ENCODE results near the gene ARL10. TPM values are rescaled to one million over a fixed set of nuclear protein-coding genes. Genes with fewer than 3 reads are reported as not detected.

Gene ARL10
- total RNA-seq, 1 experiment from 2014 or later = 9.6 TPM

DNA sequence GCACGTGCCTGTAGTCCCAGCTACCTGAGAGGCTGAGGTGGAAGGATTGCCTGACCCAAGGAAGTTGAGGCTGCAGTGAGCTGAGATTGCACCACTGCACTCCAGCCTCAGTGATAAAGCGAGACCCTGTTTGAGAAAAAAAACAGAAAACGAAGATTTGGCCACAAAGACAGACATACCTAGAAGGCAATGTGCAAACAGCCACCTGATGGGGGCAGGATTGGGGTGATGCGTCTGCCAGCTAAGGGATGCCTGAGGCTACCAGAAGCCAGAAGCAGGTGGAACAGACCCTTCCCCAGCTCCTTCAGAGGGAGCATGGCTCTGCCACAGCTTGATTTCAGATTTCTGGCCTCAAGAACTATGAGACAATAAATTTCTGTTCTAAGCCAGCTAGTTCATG lies 26.2 kb downstream of the ARL10 start:
- peaks cover 8 to 22% (median 10%) of the 10 kb centered on the region in 3 experiments; a peak in 6 of 7 replicates for H3K36me3 Mint-ChIP-seq (ENCODE audit: insufficient read depth in 1 of 3, low read depth in 3 of 3)

More for the DNA sequence above, 26.2 kb downstream of the ARL10 start:
- Histone ChIP-seq H2BK20ac (ENCODE audit: low read depth, low read length, poor library complexity, severe bottlenecking) (no peak overlapping the region), H3K23ac (ENCODE audit: insufficient read length, low read depth, low read length) (no peak overlapping the region), H3K56ac (ENCODE audit: insufficient read length, low read depth, low read length) (no peak overlapping the region), H3K79me2 (ENCODE audit: insufficient read depth, low read length) (peaks cover 8% of the 10 kb centered on the region; the same call in 1 of the 2 replicates), H2AK5ac (ENCODE audit: insufficient read length, low read length) (no peak overlapping the region), H3K4ac (ENCODE audit: low read depth, low read length) (no peak overlapping the region), H3K23me2 (ENCODE audit: insufficient read length, low read depth, low read length, poor library complexity, severe bottlenecking) (peaks cover 7% of the 10 kb centered on the region), H2BK15ac (ENCODE audit: low read depth, low read length) (no peak overlapping the region), H3K27me3 (ENCODE audit: insufficient read depth, low read length) (no peaks in the 10 kb centered on the region), H3K79me1 (ENCODE audit: insufficient read depth, low read depth, low read length, poor library complexity, severe bottlenecking) (no peaks in the 10 kb centered on the region), H3K27ac (ENCODE audit: insufficient read length, low read depth, low read length) (no peak overlapping the region), H3K14ac (ENCODE audit: insufficient read depth, low read length) (no peak overlapping the region), H2BK5ac (ENCODE audit: insufficient read length, low read length) (no peak overlapping the region), H3K4me1 (ENCODE audit: insufficient read depth, low read length) (no peaks in the 10 kb centered on the region), H3K18ac (ENCODE audit: insufficient read length, low read depth, low read length) (no peak overlapping the region), H4K8ac (replicated peaks; ENCODE audit: insufficient read length, low read depth, low read length) (no peak overlapping the region), H2BK12ac (ENCODE audit: insufficient read length, low read depth, low read length) (no peak overlapping the region), H2AFZ (ENCODE audit: low read length) (no peak overlapping the region), H3K9ac (ENCODE audit: extremely low read depth, insufficient read length, low read length) (no peak overlapping the region), H4K20me1 (ENCODE audit: control insufficient read depth, insufficient read depth, insufficient read length) (no peaks in the 10 kb centered on the region), H3T11ph (ENCODE audit: low read length) (no peak overlapping the region), H4K5ac (ENCODE audit: insufficient read length, low read depth, low read length) (no peak overlapping the region), H4K91ac (ENCODE audit: insufficient read length, low read depth, low read length) (no peak overlapping the region), H3K9me3 (ENCODE audit: control insufficient read depth, low read depth, low read length) (no peaks in the 10 kb centered on the region), H3K4me2 (ENCODE audit: insufficient read depth, insufficient read length, low read length) (no peak overlapping the region), H2BK120ac (ENCODE audit: low read depth, low read length, poor library complexity, severe bottlenecking) (no peak overlapping the region)
- Mint-ChIP-seq H3K4me1 (peaks cover 10 to 12% of the 10 kb centered on the region in 2 experiments), H3K27me3 (ENCODE audit: low read depth) (no peaks in the 10 kb centered on the region), H3K4me3 (no peak overlapping the region), H3K27ac (no peak overlapping the region), H3K9me3 (peaks cover 0 to 3% of the 10 kb centered on the region in 2 experiments; a peak in 1 of 5 replicates)
- TF ChIP-seq, protein P1, sequence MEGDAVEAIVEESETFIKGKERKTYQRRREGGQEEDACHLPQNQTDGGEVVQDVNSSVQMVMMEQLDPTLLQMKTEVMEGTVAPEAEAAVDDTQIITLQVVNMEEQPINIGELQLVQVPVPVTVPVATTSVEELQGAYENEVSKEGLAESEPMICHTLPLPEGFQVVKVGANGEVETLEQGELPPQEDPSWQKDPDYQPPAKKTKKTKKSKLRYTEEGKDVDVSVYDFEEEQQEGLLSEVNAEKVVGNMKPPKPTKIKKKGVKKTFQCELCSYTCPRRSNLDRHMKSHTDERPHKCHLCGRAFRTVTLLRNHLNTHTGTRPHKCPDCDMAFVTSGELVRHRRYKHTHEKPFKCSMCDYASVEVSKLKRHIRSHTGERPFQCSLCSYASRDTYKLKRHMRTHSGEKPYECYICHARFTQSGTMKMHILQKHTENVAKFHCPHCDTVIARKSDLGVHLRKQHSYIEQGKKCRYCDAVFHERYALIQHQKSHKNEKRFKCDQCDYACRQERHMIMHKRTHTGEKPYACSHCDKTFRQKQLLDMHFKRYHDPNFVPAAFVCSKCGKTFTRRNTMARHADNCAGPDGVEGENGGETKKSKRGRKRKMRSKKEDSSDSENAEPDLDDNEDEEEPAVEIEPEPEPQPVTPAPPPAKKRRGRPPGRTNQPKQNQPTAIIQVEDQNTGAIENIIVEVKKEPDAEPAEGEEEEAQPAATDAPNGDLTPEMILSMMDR (conservative IDR thresholded peaks at IDR 0.05) = peak; percentile 39; the same call in 2 of the 3 replicates
- WGBS (ENCODE audit: extremely low coverage, insufficient read length, low lambda C conversion rate) = no CpG with 5 or more reads among the region's 4 CpGs
- DNase-seq = no peak

Data from H9 (cell line).